CD14-positive monocyte (primary cell): Measurements from ENCODE around the gene SBK3. TPM values are rescaled to one million over a fixed set of nuclear protein-coding genes. Genes with fewer than 3 reads are reported as not detected.

Experiments
- DNase-seq, 3 donors: peaks; one replicate each; pipeline ENCODE4 v3.0.0-alpha.2; 2011 to 2022
- H2AFZ ChIP-seq: 2 replicates; pipeline ENCODE4 v1.6.0; 2012; ENCODE audit warnings: mild to moderate bottlenecking, low read depth, low read length, inconsistent platforms; ENCODE audit not compliant: insufficient read depth, poor library complexity, severe bottlenecking
- H3K27ac ChIP-seq, 2 donors: 1 replicate in 1 of 2; 2 replicates in 1 of 2; pipeline ENCODE4 v1.5.1; 2012 to 2013; ENCODE audit warnings: low read length in 2 of 2, control low read depth in 1 of 2, inconsistent platforms in 1 of 2, low read depth in 1 of 2, mild to moderate bottlenecking in 1 of 2
- H3K27me3 ChIP-seq, 2 donors: one replicate each; pipeline versions ENCODE4 v1.6.0 to v1.6.1; 2011 to 2013; ENCODE audit warnings: low read length in 2 of 2; ENCODE audit not compliant: control insufficient read depth in 2 of 2, insufficient read depth in 2 of 2
- H3K36me3 ChIP-seq, 2 donors: replicated peaks in 1 of 2; 1 replicate in 1 of 2; 2 replicates in 1 of 2; pipeline versions ENCODE4 v1.5.1 to v1.6.1; 2012 to 2013; ENCODE audit warnings: low read length in 2 of 2, control low read depth in 1 of 2, inconsistent platforms in 1 of 2, mild to moderate bottlenecking in 1 of 2; ENCODE audit not compliant: insufficient read depth in 2 of 2, control insufficient read depth in 1 of 2
- H3K4me1 ChIP-seq, 2 donors: 1 replicate in 1 of 2; 2 replicates in 1 of 2; pipeline versions ENCODE4 v1.5.1 to v1.6.1; 2012 to 2013; ENCODE audit warnings: low read length in 2 of 2, control low read depth in 1 of 2, inconsistent platforms in 1 of 2, mild to moderate bottlenecking in 1 of 2, moderate library complexity in 1 of 2; ENCODE audit not compliant: insufficient read depth in 2 of 2, control insufficient read depth in 1 of 2
- H3K4me2 ChIP-seq: replicated peaks from 2 replicates; pipeline ENCODE3; 2012; ENCODE audit warnings: low read length, moderate library complexity, mild to moderate bottlenecking; ENCODE audit not compliant: poor library complexity, severe bottlenecking; ENCODE audit errors: extremely low read depth
- H3K4me3 ChIP-seq, 3 experiments: fragments of 200-600 bp in 1 of 3; sonication (generic) in 1 of 3; replicated peaks in 1 of 3; 1 replicate in 2 of 3; 2 replicates in 1 of 3; pipeline ENCODE4 v1.5.1; 2011 to 2013; ENCODE audit warnings: low read length in 3 of 3, mild to moderate bottlenecking in 3 of 3, control low read depth in 2 of 3, low read depth in 2 of 3, inconsistent platforms in 1 of 3, moderate library complexity in 1 of 3
- H3K79me2 ChIP-seq: 2 replicates; pipeline ENCODE4 v1.6.0; 2012; ENCODE audit warnings: mild to moderate bottlenecking, control low read depth, inconsistent platforms, low read length, moderate library complexity; ENCODE audit not compliant: insufficient read depth
- H3K9ac ChIP-seq: 2 replicates; pipeline ENCODE4 v1.6.0; 2017; ENCODE audit warnings: low read length, mild to moderate bottlenecking; ENCODE audit not compliant: insufficient read depth, poor library complexity, severe bottlenecking
- H3K9me3 ChIP-seq, 2 donors: replicated peaks in 1 of 2; 1 replicate in 1 of 2; 2 replicates in 1 of 2; pipeline versions ENCODE4 v1.5.1 to v1.6.1; 2012 to 2013; ENCODE audit warnings: low read length in 2 of 2, control low read depth in 1 of 2; ENCODE audit not compliant: control insufficient read depth in 1 of 2, insufficient read depth in 1 of 2
- H4K20me1 ChIP-seq: 2 replicates; pipeline ENCODE4 v1.6.0; 2012; ENCODE audit warnings: mild to moderate bottlenecking, low read length, control low read depth, moderate library complexity; ENCODE audit not compliant: insufficient read depth
- H3K27ac Mint-ChIP-seq, 7 donors: one replicate each; pipeline ENCODE4 v1.8.0; 2020; ENCODE audit warnings: mild to moderate bottlenecking in 7 of 7, mixed read lengths in 7 of 7, moderate library complexity in 6 of 7, inconsistent platforms in 2 of 7
- H3K27me3 Mint-ChIP-seq, 3 donors: one replicate each; pipeline ENCODE4 v1.8.0; 2021 to 2022; ENCODE audit warnings: low read depth in 3 of 3, mild to moderate bottlenecking in 3 of 3, mixed read lengths in 3 of 3, moderate library complexity in 3 of 3, inconsistent platforms in 1 of 3
- H3K36me3 Mint-ChIP-seq, 2 donors: one replicate each; pipeline ENCODE4 v1.8.0; 2020; ENCODE audit warnings: mixed read lengths in 2 of 2, inconsistent platforms in 1 of 2, mild to moderate bottlenecking in 1 of 2
- H3K4me1 Mint-ChIP-seq: one replicate; pipeline ENCODE4 v1.8.0; 2020; ENCODE audit warnings: mild to moderate bottlenecking, mixed read lengths
- H3K4me3 Mint-ChIP-seq, 2 donors: one replicate each; pipeline ENCODE4 v1.8.0; 2020; ENCODE audit warnings: mild to moderate bottlenecking in 2 of 2, mixed read lengths in 2 of 2, moderate library complexity in 1 of 2
- H3K9me3 Mint-ChIP-seq, 7 donors: one replicate each; pipeline ENCODE4 v1.8.0; 2020 to 2022; ENCODE audit warnings: mixed read lengths in 7 of 7, mild to moderate bottlenecking in 6 of 7, moderate library complexity in 6 of 7, inconsistent platforms in 2 of 7
- CTCF ChIP-seq: fragments of 200-600 bp; IDR thresholded peaks from one replicate; pipeline ENCODE4 v1.8.0; 2022; ENCODE audit warnings: antibody characterized with exemption, mild to moderate bottlenecking
- WGBS: methylation state at CpG from one replicate; pipeline ENCODE4 v1.1.5; 2013; ENCODE audit warnings: missing lambda C conversion rate; ENCODE audit not compliant: insufficient coverage; 5-methylcytosine and 5-hydroxymethylcytosine counted together
- intact Hi-C, 2 donors: fragments of 100-400 bp; cut with micrococcal nuclease; formaldehyde crosslinking; loops; one replicate each; pipeline versions ENCODE4 v1.15.0 to v1.15.1; 2023
- polyA plus RNA-seq, 3 donors: library from polyadenylated mRNA; depleted of rRNA in 1 of 3; unstranded in 2 of 3; stranded (reverse) in 1 of 3; fragments of 300-500 nt in 2 of 3; fragments of >200 nt in 1 of 3; fragmentation: Illumina TruSeq in 2 of 3; gene quantifications; 1 replicate in 2 of 3; 2 replicates in 1 of 3; pipeline ENCODE4 v1.2.3, GENCODE V29; 2012 to 2021

SBK3 gene
- polyA plus RNA-seq, 3 donors, result not detected

- Histone ChIP-seq H4K20me1 (no peaks in the 10 kb centered on the region), H3K4me3 (no peak overlapping the region), H3K4me2 (no peak overlapping the region), H3K36me3 (no peaks in the 10 kb centered on the region), H3K79me2 (no peaks in the 10 kb centered on the region), H3K9me3 (no peaks in the 10 kb centered on the region), H2AFZ (no peak overlapping the region), H3K9ac (no peak overlapping the region), H3K27me3 (peaks cover 0 to 9% of the 10 kb centered on the region in 2 donors), H3K27ac (no peak overlapping the region), H3K4me1 (no peaks in the 10 kb centered on the region)
- peaks cover 0 to 5% (median 0%) of the 10 kb centered on the region in 7 donors for H3K9me3 Mint-ChIP-seq
- H3K36me3 Mint-ChIP-seq, result no peaks in the 10 kb centered on the region
- intact Hi-C loops, result no loop called here
- no peak for DNase-seq
- TF ChIP-seq CTCF, result no peak
- H3K27ac Mint-ChIP-seq, result no peak overlapping the region
- H3K4me1 Mint-ChIP-seq, result no peaks in the 10 kb centered on the region
- 88% methylated on average over 10 of the region's 11 CpGs for WGBS
- H3K27me3 Mint-ChIP-seq, result peaks cover 14 to 23% (median 21%) of the 10 kb centered on the region in 3 donors
- no peak overlapping the region for H3K4me3 Mint-ChIP-seq
Measured at GRCh38 chr19:55495646-55496349, 49.5 kb downstream of the SBK3 start.

- no peak for DNase-seq
- Histone ChIP-seq H4K20me1 (no peaks in the 10 kb centered on the region), H3K27ac (no peak overlapping the region), H3K4me3 (no peak overlapping the region), H3K79me2 (no peaks in the 10 kb centered on the region), H3K36me3 (no peaks in the 10 kb centered on the region), H3K4me2 (no peak overlapping the region), H3K9me3 (no peaks in the 10 kb centered on the region), H3K4me1 (no peaks in the 10 kb centered on the region), H3K9ac (no peak overlapping the region), H3K27me3 (peaks cover 0 to 9% of the 10 kb centered on the region in 2 donors), H2AFZ (peak overlapping the region; percentile 21)
- no peak overlapping the region for H3K27ac Mint-ChIP-seq
- intact Hi-C loops, result no loop called here
- 58% methylated on average over 13 of the region's 22 CpGs for WGBS
- H3K4me1 Mint-ChIP-seq, result no peaks in the 10 kb centered on the region
- peak overlapping the region in 1 of 2 donors; percentile 60 for H3K4me3 Mint-ChIP-seq
- TF ChIP-seq CTCF, result no peak
- H3K9me3 Mint-ChIP-seq, result peaks cover 0 to 3% (median 0%) of the 10 kb centered on the region in 7 donors
- peaks cover 14 to 28% (median 24%) of the 10 kb centered on the region in 3 donors for H3K27me3 Mint-ChIP-seq
- no peaks in the 10 kb centered on the region for H3K36me3 Mint-ChIP-seq
Measured at GRCh38 chr19:55494172-55494761, 51.1 kb downstream of the SBK3 start.
